HEK293 (cell line): ENCODE results near the gene SUFU.

Source experiments
- CTCF ChIA-PET: fragments of 350-600 bp; formaldehyde crosslinking; extraction: SDS; loops from one replicate; lab custom pipeline; 2021; ENCODE audit warnings: antibody characterized with exemption; lab: Yijun Ruan, JAX
- POLR2A ChIA-PET: fragments of 300-600 bp; formaldehyde crosslinking; extraction: SDS; loops from one replicate; lab custom pipeline; 2020; ENCODE audit warnings: antibody characterized with exemption, inconsistent platforms; lab: Yijun Ruan, JAX
- H3K27ac ChIP-seq: fragments of 200-500 bp; sonication (Bioruptor generic); 2 replicates; pipeline ENCODE4 v1.5.1; 2014; ENCODE audit warnings: low read depth, low read length, control low read depth, inconsistent platforms; ENCODE audit errors: extremely low read depth
- H3K36me3 ChIP-seq, 2 experiments: fragments of 200-500 bp in 1 of 2; sonication (Bioruptor generic) in 1 of 2; 1 replicate in 1 of 2; 2 replicates in 1 of 2; pipeline ENCODE4 v1.5.1; 2014 to 2017; ENCODE audit warnings: inconsistent platforms in 2 of 2, low read length in 2 of 2; ENCODE audit not compliant: control insufficient read depth in 2 of 2, insufficient read depth in 1 of 2
- H3K4me1 ChIP-seq: fragments of 200-500 bp; sonication (Bioruptor generic); 2 replicates; pipeline ENCODE4 v1.5.1; 2014; ENCODE audit warnings: mild to moderate bottlenecking, low read length, inconsistent platforms; ENCODE audit not compliant: control insufficient read depth, insufficient read depth
- H3K4me3 ChIP-seq: 2 replicates; pipeline ENCODE4 v1.5.1; 2011; ENCODE audit warnings: low read depth, mild to moderate bottlenecking, control low read depth, low read length, moderate library complexity
- H3K9me3 ChIP-seq: fragments of 200-500 bp; sonication (Bioruptor generic); 2 replicates; pipeline ENCODE4 v1.5.1; 2014; ENCODE audit warnings: low read depth, low read length, inconsistent platforms; ENCODE audit not compliant: control insufficient read depth, insufficient read depth
- BCL6B ChIP-seq: fragments of 450-650 bp; formaldehyde crosslinking; IDR thresholded peaks from 2 replicates; pipeline ENCODE4 v1.5.1; 2017; ENCODE audit warnings: missing biosample characterization, missing genetic modification characterization
- CTCF ChIP-seq: fragments of 450-650 bp; formaldehyde crosslinking; IDR thresholded peaks from 2 replicates; pipeline ENCODE4 v1.5.1; 2016; ENCODE audit warnings: missing biosample characterization, missing genetic modification characterization
- ELK4 ChIP-seq: IDR thresholded peaks from 2 replicates; pipeline ENCODE4 v1.6.1; 2011; ENCODE audit warnings: mild to moderate bottlenecking, low read depth, low read length, borderline replicate concordance
- GLI2 ChIP-seq: fragments of 450-650 bp; formaldehyde crosslinking; IDR thresholded peaks from 2 replicates; pipeline ENCODE4; 2017; ENCODE audit warnings: missing biosample characterization, missing genetic modification characterization, low read depth, borderline replicate concordance
- GLIS1 ChIP-seq: fragments of 450-650 bp; formaldehyde crosslinking; IDR thresholded peaks from 2 replicates; pipeline ENCODE4 v1.5.1; 2016; ENCODE audit warnings: missing biosample characterization, missing genetic modification characterization
- KLF10 ChIP-seq: fragments of 450-650 bp; IDR thresholded peaks from 2 replicates; pipeline ENCODE4 v1.5.1; 2018; ENCODE audit warnings: missing biosample characterization, mild to moderate bottlenecking, missing genetic modification characterization
- PATZ1 ChIP-seq: fragments of 450-650 bp; formaldehyde crosslinking; IDR thresholded peaks from 2 replicates; pipeline ENCODE4 v1.5.1; 2016; ENCODE audit warnings: missing biosample characterization, missing genetic modification characterization
- PRDM10 ChIP-seq: fragments of 450-650 bp; formaldehyde crosslinking; IDR thresholded peaks from 2 replicates; pipeline ENCODE4 v1.5.1; 2016; ENCODE audit warnings: missing biosample characterization, missing genetic modification characterization
- SCRT2 ChIP-seq: fragments of 450-650 bp; formaldehyde crosslinking; IDR thresholded peaks from 2 replicates; pipeline ENCODE4 v1.5.1; 2016; ENCODE audit warnings: missing biosample characterization, missing genetic modification characterization
- SP7 ChIP-seq: fragments of 450-650 bp; formaldehyde crosslinking; IDR thresholded peaks from 2 replicates; pipeline ENCODE4 v1.5.1; 2016; ENCODE audit warnings: missing biosample characterization, missing genetic modification characterization
- ZBTB17 ChIP-seq: fragments of 450-650 bp; formaldehyde crosslinking; IDR thresholded peaks from 2 replicates; pipeline ENCODE4 v1.5.1; 2016; ENCODE audit warnings: missing biosample characterization, missing genetic modification characterization
- ZBTB21 ChIP-seq: fragments of 450-650 bp; formaldehyde crosslinking; IDR thresholded peaks from 2 replicates; pipeline ENCODE4 v1.5.1; 2017; ENCODE audit warnings: missing biosample characterization, missing genetic modification characterization
- ZBTB6 ChIP-seq: fragments of 450-650 bp; formaldehyde crosslinking; IDR thresholded peaks from 2 replicates; pipeline ENCODE4 v1.5.1; 2017; ENCODE audit warnings: missing biosample characterization, missing genetic modification characterization
- ZIC2 ChIP-seq: fragments of 450-650 bp; formaldehyde crosslinking; IDR thresholded peaks from 2 replicates; pipeline ENCODE4 v1.5.1; 2016; ENCODE audit warnings: missing biosample characterization, missing genetic modification characterization
- ZNF155 ChIP-seq: fragments of 450-650 bp; formaldehyde crosslinking; IDR thresholded peaks from 2 replicates; pipeline ENCODE4 v1.5.1; 2016; ENCODE audit warnings: missing biosample characterization, missing genetic modification characterization
- ZNF221 ChIP-seq: fragments of 450-650 bp; formaldehyde crosslinking; IDR thresholded peaks from 2 replicates; pipeline ENCODE4 v1.5.1; 2017; ENCODE audit warnings: missing biosample characterization, missing genetic modification characterization, borderline replicate concordance
- ZNF558 ChIP-seq: fragments of 450-650 bp; formaldehyde crosslinking; IDR thresholded peaks from 2 replicates; pipeline ENCODE4 v1.5.1; 2016; ENCODE audit warnings: missing biosample characterization, missing genetic modification characterization
- ZNF596 ChIP-seq: fragments of 450-650 bp; IDR thresholded peaks from 2 replicates; pipeline ENCODE4 v1.5.0; 2018; ENCODE audit warnings: missing biosample characterization, mild to moderate bottlenecking, missing genetic modification characterization, moderate library complexity
- ZNF626 ChIP-seq: fragments of 450-650 bp; sonication (Bioruptor Pico); formaldehyde crosslinking; IDR thresholded peaks from 2 replicates; pipeline ENCODE4 v1.5.1; 2018; ENCODE audit warnings: missing biosample characterization, missing genetic modification characterization, inconsistent platforms
- ZNF645 ChIP-seq: fragments of 450-650 bp; formaldehyde crosslinking; IDR thresholded peaks from 2 replicates; pipeline ENCODE4; 2016; ENCODE audit warnings: missing biosample characterization, missing genetic modification characterization
- ZNF776 ChIP-seq: fragments of 450-650 bp; formaldehyde crosslinking; IDR thresholded peaks from 2 replicates; pipeline ENCODE4 v1.5.0; 2017; ENCODE audit warnings: missing biosample characterization, missing genetic modification characterization, borderline replicate concordance

The SUFU gene

GRCh38 chr10:102629661-102630614, 126.2 kb downstream of the SUFU start:
- Histone ChIP-seq H3K27ac (no peak overlapping the region), H3K36me3 (peaks cover 0 to 17% of the 10 kb centered on the region in 2 experiments; a peak in 1 of 3 replicates), H3K4me3 (no peak overlapping the region), H3K9me3 (no peaks in the 10 kb centered on the region), H3K4me1 (peaks cover 7% of the 10 kb centered on the region)
- ChIA-PET POLR2A (interaction anchor here (0.6 to 4.1 kb wide), 3 partner anchors 12 to 790 kb away, joined by 3 to 18 read pairs (median 11); partner anchors contain the start of gene TRIM8), CTCF (interaction anchor here (1.1 to 2.3 kb wide), 3 partner anchors 15 to 42 kb away, joined by 3 to 8 read pairs (median 3); no protein-coding TSS in a partner anchor)
- TF ChIP-seq ZNF558 (tag by site-specific recombination) (no peak), BCL6B (tag by site-specific recombination) (no peak), ZBTB21 (no peak), PRDM10 (tag by site-specific recombination) (peak; percentile 31; the same call in 1 of the 2 replicates), ZNF596 (tag by site-specific recombination) (no peak), ZBTB17 (0 out of 2 replicates have a peak, but pooled peaks have one; percentile 20), SP7 (no peak), ELK4 (no peak), ZNF626 (no peak), ZIC2 (tag by site-specific recombination) (peak; percentile 91), GLIS1 (tag by site-specific recombination) (peak; percentile 22; the same call in 1 of the 2 replicates), CTCF (no peak)

GRCh38 chr10:102630663-102631062, 126.9 kb downstream of the SUFU start:
- Histone ChIP-seq H3K9me3 (no peaks in the 10 kb centered on the region), H3K4me1 (peaks cover 7% of the 10 kb centered on the region), H3K36me3 (peaks cover 0 to 17% of the 10 kb centered on the region in 2 experiments; a peak in 1 of 3 replicates), H3K27ac (no peak overlapping the region), H3K4me3 (no peak overlapping the region)
- CTCF ChIA-PET: interaction anchor here (1.2 to 2.3 kb wide), 2 partner anchors 15 to 19 kb away, joined by 3 to 8 read pairs; no protein-coding TSS in a partner anchor
- POLR2A ChIA-PET: no interaction called here
- TF ChIP-seq PATZ1: no peak
- TF ChIP-seq ZNF155 (tag by site-specific recombination): no peak
- no peak for TF ChIP-seq KLF10
- TF ChIP-seq SCRT2 (tag by site-specific recombination): no peak
- no peak for TF ChIP-seq GLI2 (tag by site-specific recombination)
- no peak for TF ChIP-seq ZNF776 (tag by site-specific recombination)
- TF ChIP-seq ZBTB6 (tag by site-specific recombination): no peak
- TF ChIP-seq ZNF221: no peak
- TF ChIP-seq ZNF645: no peak
